ENCODE measurements around the gene CITED2.

The CITED2 gene

GRCh38 chr6:139329224-139329623 is 45.2 kb downstream of the CITED2 start:
- TF ChIP-seq CTCF (IDR thresholded peaks at IDR 0.05; ENCODE audit: low read depth, low read length, missing control alignments), result no peak
- no peak overlapping the region for H3K4me3 ChIP-seq (ENCODE audit: low read depth, low read length)
- DNase-seq (ENCODE audit: low read depth), result no peak
- in situ Hi-C loops (cut with HindIII; ENCODE audit: low sequenced_read_pairs), result no loop called here

- TF ChIP-seq CTCF (IDR thresholded peaks at IDR 0.05; ENCODE audit: low read depth, low read length, missing control alignments), result no peak
- in situ Hi-C loops (cut with HindIII; ENCODE audit: low sequenced_read_pairs), result no loop called here
- no peak overlapping the region for H3K4me3 ChIP-seq (ENCODE audit: low read depth, low read length)
- DNase-seq (ENCODE audit: low read depth), result no peak
Measured at GRCh38 chr6:139327038-139327437, 47.4 kb downstream of the CITED2 start.

DNA sequence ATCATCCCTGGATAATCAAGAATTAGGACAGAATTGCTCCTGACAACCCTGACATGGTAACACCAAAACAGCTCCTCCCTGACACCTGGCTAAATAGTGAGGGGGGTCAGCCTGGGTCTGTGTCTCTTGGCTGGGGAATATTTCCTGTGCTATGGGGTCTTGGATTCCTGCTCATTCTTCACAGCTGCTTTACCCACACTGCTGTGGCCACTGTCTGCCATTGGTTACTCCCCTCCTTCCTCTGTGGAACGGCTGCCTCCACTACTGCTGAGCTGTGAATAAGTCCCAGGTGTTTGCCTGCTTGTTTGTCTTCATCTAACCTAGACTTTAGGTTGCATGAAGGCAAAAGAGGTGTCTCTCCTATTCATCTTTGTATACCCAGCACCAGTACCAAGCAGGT is 48.8 kb downstream of the CITED2 start:
- no peak overlapping the region for H3K4me3 ChIP-seq (ENCODE audit: low read depth, low read length)
- no peak for DNase-seq (ENCODE audit: low read depth)
- no peak for TF ChIP-seq CTCF (IDR thresholded peaks at IDR 0.05; ENCODE audit: low read depth, low read length, missing control alignments)
- in situ Hi-C loops (cut with HindIII; ENCODE audit: low sequenced_read_pairs), result no loop called here

- in situ Hi-C loops (cut with HindIII; ENCODE audit: low sequenced_read_pairs), result no loop called here
- no peak for TF ChIP-seq CTCF (IDR thresholded peaks at IDR 0.05; ENCODE audit: low read depth, low read length, missing control alignments)
- DNase-seq (ENCODE audit: low read depth), result no peak
- H3K4me3 ChIP-seq (ENCODE audit: low read depth, low read length), result no peak overlapping the region
Measured at GRCh38 chr6:139325125-139325524, 49.3 kb downstream of the CITED2 start.

DNA sequence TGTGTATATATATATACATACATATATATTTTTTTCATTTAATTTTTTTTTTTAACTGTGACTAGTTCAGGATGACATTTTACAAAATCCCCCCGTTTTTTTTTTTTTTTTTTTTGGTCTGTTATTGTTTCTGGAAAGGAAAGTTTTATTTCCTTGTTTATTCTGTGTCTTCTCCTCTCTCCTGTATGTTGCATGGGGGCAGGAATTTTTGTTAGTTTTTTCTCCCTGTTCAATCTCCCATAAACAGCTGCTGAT is 50.2 kb downstream of the CITED2 start:
- H3K4me3 ChIP-seq (ENCODE audit: low read depth, low read length), result no peak overlapping the region
- no peak for TF ChIP-seq CTCF (IDR thresholded peaks at IDR 0.05; ENCODE audit: low read depth, low read length, missing control alignments)
- no peak for DNase-seq (ENCODE audit: low read depth)
- in situ Hi-C loops (cut with HindIII; ENCODE audit: low sequenced_read_pairs), result no loop called here

DNA sequence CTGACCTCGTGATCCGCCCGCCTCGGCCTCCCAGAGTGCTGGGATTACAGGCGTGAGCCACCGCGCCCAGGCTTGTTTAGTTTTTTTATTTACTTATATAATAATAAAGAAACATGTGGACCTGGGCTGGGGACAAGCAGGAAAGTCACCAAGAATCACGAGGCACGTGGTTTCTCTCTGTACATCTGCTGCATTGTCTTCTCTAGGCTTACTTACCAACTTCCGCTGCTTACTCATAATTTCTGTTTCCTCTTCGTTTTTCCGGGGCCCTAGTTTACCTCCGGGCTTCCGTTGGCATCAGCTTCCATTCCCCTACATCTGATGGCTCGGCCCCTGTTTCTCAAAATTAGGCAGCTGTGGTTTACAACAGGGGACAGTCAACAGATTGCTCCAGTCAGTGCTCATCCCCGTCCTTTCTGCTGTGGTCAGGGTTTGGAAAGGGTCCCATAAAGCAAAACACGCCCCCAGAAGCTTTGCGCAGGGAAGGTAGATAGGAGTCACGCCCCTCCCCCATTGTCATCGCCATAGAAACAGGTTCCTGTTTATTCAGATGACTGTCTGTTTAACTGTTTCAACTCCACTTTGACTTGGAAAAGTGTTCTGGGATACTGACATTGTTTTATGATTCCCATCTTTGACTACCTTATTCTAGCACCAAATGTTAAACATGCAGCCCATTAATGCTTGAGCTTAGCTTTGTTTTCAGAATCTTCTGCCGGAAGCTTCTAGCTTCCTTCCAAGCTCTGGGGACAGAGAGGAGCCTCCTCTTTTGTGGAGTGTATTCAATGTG is 50.7 kb downstream of the CITED2 start:
- no peak for TF ChIP-seq CTCF (IDR thresholded peaks at IDR 0.05; ENCODE audit: low read depth, low read length, missing control alignments)
- H3K4me3 ChIP-seq (ENCODE audit: low read depth, low read length), result no peak overlapping the region
- no peak for DNase-seq (ENCODE audit: low read depth)
- in situ Hi-C loops (cut with HindIII; ENCODE audit: low sequenced_read_pairs), result no loop called here
